Fibroblast of upper back skin (primary cell): ENCODE measurements around the gene CYB5R3.
"Not testable (repeated sequence)": the region's sequence is repeated elsewhere in the genome, so short reads cannot be mapped to it uniquely, and the experiment has no call there.

Source experiments
- DNase-seq: peaks from one replicate; pipeline ENCODE4 v3.0.0-alpha.2; 2013

The CYB5R3 gene

GRCh38 chr22:42677936-42678335, 28.7 kb upstream of the CYB5R3 start:
- not testable (repeated sequence) for DNase-seq

GRCh38 chr22:42676059-42676607, 26.9 kb upstream of the CYB5R3 start:
- peak; percentile 40 for DNase-seq

- peak; percentile 11 for DNase-seq
These were observed 24.8 kb upstream of the CYB5R3 start for GRCh38 chr22:42673898-42674401.

- DNase-seq, result not testable (repeated sequence)
These were observed 23.9 kb upstream of the CYB5R3 start for GRCh38 chr22:42673071-42673470.

GRCh38 chr22:42670921-42671709, 21.9 kb upstream of the CYB5R3 start:
- no peak for DNase-seq

- DNase-seq, result no peak
These were observed 20.9 kb upstream of the CYB5R3 start for GRCh38 chr22:42670046-42670445.

GRCh38 chr22:42666393-42666792, 17.2 kb upstream of the CYB5R3 start:
- DNase-seq, result not testable (repeated sequence)

- DNase-seq, result no peak
These were observed 16.0 kb upstream of the CYB5R3 start for GRCh38 chr22:42664976-42665831.

GRCh38 chr22:42661985-42662831, 13.0 kb upstream of the CYB5R3 start:
- DNase-seq, result peak; percentile 70

- no peak for DNase-seq
These were observed 7.4 kb upstream of the CYB5R3 start for GRCh38 chr22:42656578-42656977.

- DNase-seq, result no peak
These were observed 6.5 kb upstream of the CYB5R3 start for GRCh38 chr22:42655693-42656092.

- no peak for DNase-seq
These were observed 5.4 kb upstream of the CYB5R3 start for GRCh38 chr22:42654436-42655073.

- no peak for DNase-seq
These were observed 4.8 kb upstream of the CYB5R3 start for GRCh38 chr22:42653999-42654398.

- peak; percentile 9 for DNase-seq
These were observed 1.9 kb upstream of the CYB5R3 start for GRCh38 chr22:42651134-42651533.

GRCh38 chr22:42648368-42649245, 585 bp downstream of the CYB5R3 start:
- no peak for DNase-seq

- DNase-seq, result no peak
These were observed 1.2 kb downstream of the CYB5R3 start for GRCh38 chr22:42648017-42648367.

GRCh38 chr22:42646569-42647525, 2.3 kb downstream of the CYB5R3 start:
- no peak for DNase-seq

- DNase-seq, result no peak
These were observed 3.1 kb downstream of the CYB5R3 start for GRCh38 chr22:42645938-42646568.

GRCh38 chr22:42645341-42645937, 3.8 kb downstream of the CYB5R3 start:
- no peak for DNase-seq
